ENCODE results near the gene MRPL54.

DNA sequence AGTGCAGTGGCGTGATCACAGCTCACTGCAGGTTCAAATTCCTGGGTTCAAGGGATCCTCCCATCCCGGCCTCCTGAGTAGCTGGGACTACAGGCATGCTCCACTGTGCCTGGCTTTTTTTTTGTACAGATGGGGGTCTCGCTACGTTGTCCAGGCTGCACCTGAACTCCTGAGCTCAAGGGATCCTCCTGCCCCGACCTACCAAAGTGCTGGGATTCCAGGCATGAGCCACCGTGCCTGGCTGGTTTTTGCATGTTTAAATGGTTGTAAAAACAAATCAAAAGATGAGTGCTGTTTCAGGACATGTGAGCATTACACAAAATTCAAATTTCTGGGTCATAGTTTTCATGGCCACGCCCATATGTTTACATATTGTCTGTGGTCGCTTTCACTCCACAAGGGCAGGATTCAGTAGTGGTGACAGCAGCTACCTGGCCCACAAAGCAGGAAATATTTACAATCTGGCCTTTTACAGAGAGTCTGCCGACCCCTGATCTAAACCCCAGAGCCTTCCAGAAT is 18.4 kb downstream of the MRPL54 start:
- TF ChIP-seq ZFP3 (CRISPR knock-in tag; IDR thresholded peaks at IDR 0.05) (no peak), TCF4 (CRISPR knock-in tag; IDR thresholded peaks at IDR 0.05; ENCODE audit: borderline replicate concordance) (no peak), ISL1 (CRISPR knock-in tag; IDR thresholded peaks at IDR 0.05) (no peak), OSR1 (CRISPR knock-in tag; IDR thresholded peaks at IDR 0.05) (no peak), CREB5 (CRISPR knock-in tag; IDR thresholded peaks at IDR 0.05; ENCODE audit: low read depth) (no peak), ARNTL (CRISPR knock-in tag; IDR thresholded peaks at IDR 0.05; ENCODE audit: borderline replicate concordance, low read depth) (no peak)
